Right lobe of liver (tissue), 4 donors: ENCODE data around the gene TRPV2.

Experiments used
- CTCF ChIP-seq, 4 donors: fragments of 200-600 bp in 3 of 4; fragments of 450-650 bp in 1 of 4; IDR thresholded peaks; one replicate each; pipeline versions ENCODE4 v1.5.1 to v1.8.0; 2016 to 2022; ENCODE audit warnings: antibody characterized with exemption in 4 of 4, mild to moderate bottlenecking in 2 of 4
- POLR2A ChIP-seq: fragments of 450-650 bp; IDR thresholded peaks from one replicate; pipeline ENCODE4 v1.6.1; 2017; ENCODE audit warnings: antibody characterized with exemption, mild to moderate bottlenecking
- donor health status: DM: no; HTN: no; CAD: no.
- donor health status: DM: no; HTN: no; CAD: no.
- donor health status: DM: no; HTN: yes; CAD: no.

GRCh38 chr17:16378636-16379282 lies 36.6 kb upstream of the TRPV2 start:
- no peak for TF ChIP-seq CTCF (IDR thresholded peaks at IDR 0.05)
- no peak for TF ChIP-seq POLR2A
